Ishikawa (cell line): ENCODE data around the gene FKBP14.

ENCODE experiments used
- CEBPB ChIP-seq: IDR thresholded peaks from 2 replicates; pipeline ENCODE4 v1.6.1; 2012
- CREB1 ChIP-seq: IDR thresholded peaks from 2 replicates; pipeline ENCODE4 v1.6.1; 2012; ENCODE audit warnings: low read depth
- EP300 ChIP-seq: IDR thresholded peaks from 2 replicates; pipeline ENCODE4 v1.6.1; 2012; ENCODE audit warnings: borderline replicate concordance
- NFIC ChIP-seq: IDR thresholded peaks from 2 replicates; pipeline ENCODE4 v1.6.1; 2012
- RAD21 ChIP-seq: IDR thresholded peaks from 2 replicates; pipeline ENCODE4 v1.6.1; 2012; ENCODE audit warnings: low read depth
- TCF12 ChIP-seq: IDR thresholded peaks from 2 replicates; pipeline ENCODE4 v1.6.1; 2012; ENCODE audit warnings: low read depth
- TEAD4 ChIP-seq: IDR thresholded peaks from 2 replicates; pipeline ENCODE4 v1.6.1; 2012
- USF1 ChIP-seq: IDR thresholded peaks from 2 replicates; pipeline ENCODE4 v1.6.1; 2012
- YY1 ChIP-seq: IDR thresholded peaks from 2 replicates; pipeline ENCODE4 v1.6.1; 2012; ENCODE audit warnings: low read depth
- ZBTB7A ChIP-seq: IDR thresholded peaks from 2 replicates; pipeline ENCODE4 v1.6.1; 2012; ENCODE audit warnings: low read depth
- TF ChIP-seq, protein P1 (sequence below): IDR thresholded peaks from 2 replicates; pipeline ENCODE4 v1.6.1; 2012; ENCODE audit warnings: low read depth, mild to moderate bottlenecking
- TF ChIP-seq, protein P2 (sequence below): IDR thresholded peaks from 2 replicates; pipeline ENCODE4 v1.6.1; 2012

- no peak for TF ChIP-seq CEBPB
- TF ChIP-seq RAD21, result no peak
- TF ChIP-seq, protein P1, sequence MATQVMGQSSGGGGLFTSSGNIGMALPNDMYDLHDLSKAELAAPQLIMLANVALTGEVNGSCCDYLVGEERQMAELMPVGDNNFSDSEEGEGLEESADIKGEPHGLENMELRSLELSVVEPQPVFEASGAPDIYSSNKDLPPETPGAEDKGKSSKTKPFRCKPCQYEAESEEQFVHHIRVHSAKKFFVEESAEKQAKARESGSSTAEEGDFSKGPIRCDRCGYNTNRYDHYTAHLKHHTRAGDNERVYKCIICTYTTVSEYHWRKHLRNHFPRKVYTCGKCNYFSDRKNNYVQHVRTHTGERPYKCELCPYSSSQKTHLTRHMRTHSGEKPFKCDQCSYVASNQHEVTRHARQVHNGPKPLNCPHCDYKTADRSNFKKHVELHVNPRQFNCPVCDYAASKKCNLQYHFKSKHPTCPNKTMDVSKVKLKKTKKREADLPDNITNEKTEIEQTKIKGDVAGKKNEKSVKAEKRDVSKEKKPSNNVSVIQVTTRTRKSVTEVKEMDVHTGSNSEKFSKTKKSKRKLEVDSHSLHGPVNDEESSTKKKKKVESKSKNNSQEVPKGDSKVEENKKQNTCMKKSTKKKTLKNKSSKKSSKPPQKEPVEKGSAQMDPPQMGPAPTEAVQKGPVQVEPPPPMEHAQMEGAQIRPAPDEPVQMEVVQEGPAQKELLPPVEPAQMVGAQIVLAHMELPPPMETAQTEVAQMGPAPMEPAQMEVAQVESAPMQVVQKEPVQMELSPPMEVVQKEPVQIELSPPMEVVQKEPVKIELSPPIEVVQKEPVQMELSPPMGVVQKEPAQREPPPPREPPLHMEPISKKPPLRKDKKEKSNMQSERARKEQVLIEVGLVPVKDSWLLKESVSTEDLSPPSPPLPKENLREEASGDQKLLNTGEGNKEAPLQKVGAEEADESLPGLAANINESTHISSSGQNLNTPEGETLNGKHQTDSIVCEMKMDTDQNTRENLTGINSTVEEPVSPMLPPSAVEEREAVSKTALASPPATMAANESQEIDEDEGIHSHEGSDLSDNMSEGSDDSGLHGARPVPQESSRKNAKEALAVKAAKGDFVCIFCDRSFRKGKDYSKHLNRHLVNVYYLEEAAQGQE, result no peak
- no peak for TF ChIP-seq YY1
- no peak for TF ChIP-seq TEAD4
- TF ChIP-seq, protein P2, sequence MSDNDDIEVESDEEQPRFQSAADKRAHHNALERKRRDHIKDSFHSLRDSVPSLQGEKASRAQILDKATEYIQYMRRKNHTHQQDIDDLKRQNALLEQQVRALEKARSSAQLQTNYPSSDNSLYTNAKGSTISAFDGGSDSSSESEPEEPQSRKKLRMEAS, result no peak
- no peak for TF ChIP-seq EP300
- TF ChIP-seq NFIC, result no peak
- TF ChIP-seq CREB1, result no peak
- TF ChIP-seq USF1, result no peak
- no peak for TF ChIP-seq TCF12
- no peak for TF ChIP-seq ZBTB7A
Observed at GRCh38 chr7:29980151-29980550, 46.4 kb downstream of the FKBP14 start.
